Hepatocyte (in vitro differentiated cells): ENCODE results near the gene MAGEA11. TPM values are rescaled to one million over a fixed set of nuclear protein-coding genes. Genes with fewer than 3 reads are reported as not detected.

Source experiments
- DNase-seq: peaks from one replicate; pipeline ENCODE4 v3.0.0-alpha.2; 2016; ENCODE audit warnings: low spot score
- H2AFZ ChIP-seq: fragments of 200-600 bp; sonication (generic); 2 replicates; pipeline ENCODE4 v1.6.0; 2016; ENCODE audit warnings: antibody characterized with exemption, mild to moderate bottlenecking
- H3K27ac ChIP-seq: fragments of 200-600 bp; sonication (generic); 2 replicates; pipeline ENCODE4 v1.5.1; 2016; ENCODE audit warnings: mild to moderate bottlenecking
- H3K27me3 ChIP-seq: fragments of 200-600 bp; sonication (generic); 2 replicates; pipeline ENCODE4 v1.6.1; 2016
- H3K36me3 ChIP-seq: fragments of 200-600 bp; sonication (generic); replicated peaks from 2 replicates; pipeline ENCODE4 v1.5.1; 2016; ENCODE audit warnings: low read depth; ENCODE audit not compliant: insufficient read depth
- H3K4me1 ChIP-seq: fragments of 200-600 bp; sonication (generic); 2 replicates; pipeline ENCODE4 v1.5.1; 2016; ENCODE audit warnings: mild to moderate bottlenecking, moderate library complexity; ENCODE audit not compliant: insufficient read depth
- H3K4me2 ChIP-seq: fragments of 200-600 bp; sonication (generic); 2 replicates; pipeline ENCODE4 v1.6.0; 2016
- H3K4me3 ChIP-seq: fragments of 200-600 bp; sonication (generic); 2 replicates; pipeline ENCODE4 v1.5.1; 2016; ENCODE audit warnings: mild to moderate bottlenecking
- H3K79me2 ChIP-seq: fragments of 200-600 bp; sonication (generic); 2 replicates; pipeline ENCODE4 v1.6.0; 2017; ENCODE audit warnings: mild to moderate bottlenecking
- H3K9me2 ChIP-seq: fragments of 200-600 bp; sonication (generic); replicated peaks from 2 replicates; pipeline ENCODE4 v1.6.0; 2017; ENCODE audit warnings: mild to moderate bottlenecking; ENCODE audit not compliant: insufficient read depth
- H3K9me3 ChIP-seq: fragments of 200-600 bp; sonication (generic); 2 replicates; pipeline ENCODE4 v1.5.1; 2016; ENCODE audit warnings: low read depth, mild to moderate bottlenecking
- H4K20me1 ChIP-seq: fragments of 200-600 bp; sonication (generic); 2 replicates; pipeline ENCODE4 v1.6.0; 2016; ENCODE audit warnings: mild to moderate bottlenecking; ENCODE audit not compliant: insufficient read depth, poor library complexity, severe bottlenecking
- EZH2 ChIP-seq: fragments of 200-600 bp; sonication (generic); IDR thresholded peaks from 2 replicates; pipeline ENCODE4 v1.6.1; 2016; ENCODE audit warnings: antibody characterized with exemption, mild to moderate bottlenecking, borderline replicate concordance
- EZH2phosphoT487 ChIP-seq: fragments of 200-600 bp; sonication (generic); IDR thresholded peaks from one replicate; pipeline ENCODE4 v1.6.1; 2018; ENCODE audit warnings: antibody characterized with exemption, mild to moderate bottlenecking, low read depth, moderate library complexity; ENCODE audit not compliant: unreplicated experiment, severe bottlenecking
- WGBS: methylation state at CpG from one replicate; pipeline ENCODE4 v1.1.6; 2016; ENCODE audit warnings: low lambda C conversion rate; ENCODE audit errors: missing lambda C conversion rate; 5-methylcytosine and 5-hydroxymethylcytosine counted together
- polyA plus RNA-seq: library from polyadenylated mRNA; unstranded; fragments of >200 nt; fragmentation: Nextera tagmentation; extraction: Ambion mirVana; gene quantifications from 2 replicates; pipeline ENCODE4 v1.2.1, GENCODE V29; 2016
- total RNA-seq: library from RNA; depleted of rRNA; stranded (reverse); fragments of >200 nt; gene quantifications from 2 replicates; pipeline ENCODE4 v1.2.3, GENCODE V29; 2014
- TF ChIP-seq, protein P1 (sequence below): fragments of 200-600 bp; sonication (generic); IDR thresholded peaks from 2 replicates; pipeline ENCODE4 v1.5.1; 2016; ENCODE audit warnings: antibody characterized with exemption, mild to moderate bottlenecking; ENCODE audit not compliant: poor library complexity

Gene MAGEA11
- total and polyA plus RNA-seq, 2 experiments from 2014 or later, result not detected

DNA sequence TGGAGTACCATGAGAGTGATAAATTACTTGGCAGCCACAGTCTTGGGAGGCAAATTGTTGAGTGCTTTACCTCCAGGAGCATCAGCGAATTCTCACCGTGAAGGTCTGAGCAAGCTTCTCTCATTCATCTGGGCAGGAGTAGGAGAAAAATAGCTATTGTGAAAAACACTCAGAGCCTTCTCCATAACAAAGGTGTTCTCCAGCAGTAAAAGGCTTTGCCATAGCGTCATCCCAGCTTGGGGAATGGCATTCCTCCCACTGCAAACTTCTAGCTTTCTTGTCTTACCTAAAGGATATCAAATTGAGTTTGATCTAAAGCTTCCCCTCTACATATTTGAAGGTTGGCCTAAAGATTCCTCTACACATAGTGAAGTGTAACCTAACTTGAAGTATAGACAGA lies 29.8 kb upstream of the MAGEA11 start:
- H3K27me3 ChIP-seq, result no peaks in the 10 kb centered on the region
- 70% methylated on average over 3 of the region's 3 CpGs for WGBS
- H3K27ac ChIP-seq, result peak overlapping the region; percentile 72
- no peak overlapping the region for H2AFZ ChIP-seq
- no peak for DNase-seq
- H3K9me2 ChIP-seq, result no peaks in the 10 kb centered on the region
- H3K4me3 ChIP-seq, result no peak overlapping the region
- no peaks in the 10 kb centered on the region for H3K36me3 ChIP-seq
- no peak overlapping the region for H3K4me2 ChIP-seq
- no peaks in the 10 kb centered on the region for H3K9me3 ChIP-seq
- no peaks in the 10 kb centered on the region for H4K20me1 ChIP-seq
- no peaks in the 10 kb centered on the region for H3K79me2 ChIP-seq
- no peak for TF ChIP-seq EZH2phosphoT487
- TF ChIP-seq, protein P1, sequence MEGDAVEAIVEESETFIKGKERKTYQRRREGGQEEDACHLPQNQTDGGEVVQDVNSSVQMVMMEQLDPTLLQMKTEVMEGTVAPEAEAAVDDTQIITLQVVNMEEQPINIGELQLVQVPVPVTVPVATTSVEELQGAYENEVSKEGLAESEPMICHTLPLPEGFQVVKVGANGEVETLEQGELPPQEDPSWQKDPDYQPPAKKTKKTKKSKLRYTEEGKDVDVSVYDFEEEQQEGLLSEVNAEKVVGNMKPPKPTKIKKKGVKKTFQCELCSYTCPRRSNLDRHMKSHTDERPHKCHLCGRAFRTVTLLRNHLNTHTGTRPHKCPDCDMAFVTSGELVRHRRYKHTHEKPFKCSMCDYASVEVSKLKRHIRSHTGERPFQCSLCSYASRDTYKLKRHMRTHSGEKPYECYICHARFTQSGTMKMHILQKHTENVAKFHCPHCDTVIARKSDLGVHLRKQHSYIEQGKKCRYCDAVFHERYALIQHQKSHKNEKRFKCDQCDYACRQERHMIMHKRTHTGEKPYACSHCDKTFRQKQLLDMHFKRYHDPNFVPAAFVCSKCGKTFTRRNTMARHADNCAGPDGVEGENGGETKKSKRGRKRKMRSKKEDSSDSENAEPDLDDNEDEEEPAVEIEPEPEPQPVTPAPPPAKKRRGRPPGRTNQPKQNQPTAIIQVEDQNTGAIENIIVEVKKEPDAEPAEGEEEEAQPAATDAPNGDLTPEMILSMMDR, result no peak
- no peak for TF ChIP-seq EZH2
- H3K4me1 ChIP-seq, result no peaks in the 10 kb centered on the region

DNA sequence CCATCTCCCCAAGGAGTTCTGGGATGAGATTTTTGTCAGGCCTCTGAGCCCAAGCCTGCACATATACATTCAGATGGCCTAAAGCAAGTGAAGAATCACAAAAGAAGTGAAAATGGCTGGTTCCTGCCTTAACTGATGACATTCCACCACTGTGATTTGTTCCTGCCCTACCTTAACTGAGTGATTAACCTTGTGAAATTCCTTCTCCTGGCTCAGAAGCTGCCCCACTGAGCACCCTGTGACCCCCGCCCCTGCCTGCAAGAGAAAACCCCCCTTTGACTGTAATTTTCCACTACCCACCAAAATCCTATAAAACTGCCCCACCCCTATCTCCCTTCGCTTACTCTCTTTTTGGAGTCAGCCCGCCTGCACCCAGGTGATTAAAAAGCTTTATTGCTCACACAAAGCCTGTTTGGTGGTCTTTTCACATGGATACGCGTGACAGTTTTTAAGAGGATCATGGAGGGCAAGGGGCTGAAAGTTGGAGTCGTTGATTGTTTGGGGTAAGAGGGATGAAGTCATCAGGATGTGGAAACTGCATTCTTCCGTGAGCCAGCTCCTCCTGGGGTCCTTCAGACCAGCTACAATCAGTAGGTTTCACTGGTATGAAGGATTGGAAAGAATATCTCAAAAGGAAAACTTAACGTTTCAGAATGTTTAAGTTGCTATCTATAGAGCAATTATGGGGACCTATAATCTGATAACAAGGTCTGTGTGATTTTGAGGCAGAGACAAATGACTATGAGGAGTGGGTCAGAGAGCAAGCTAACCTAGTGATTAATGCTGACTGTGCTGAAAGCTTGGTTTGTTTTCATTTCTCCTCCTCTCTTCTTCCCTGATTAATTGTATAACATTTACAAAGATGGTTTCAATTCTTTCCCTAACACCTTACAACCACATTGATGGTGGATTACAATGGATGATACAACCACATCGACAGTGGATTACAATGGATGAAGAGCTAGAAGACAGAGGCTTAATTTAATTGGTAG lies 28.6 kb upstream of the MAGEA11 start:
- no peak for DNase-seq
- no peaks in the 10 kb centered on the region for H4K20me1 ChIP-seq
- no peaks in the 10 kb centered on the region for H3K27me3 ChIP-seq
- no peaks in the 10 kb centered on the region for H3K9me3 ChIP-seq
- no peaks in the 10 kb centered on the region for H3K36me3 ChIP-seq
- no peaks in the 10 kb centered on the region for H3K4me1 ChIP-seq
- H3K9me2 ChIP-seq, result no peaks in the 10 kb centered on the region
- no peak overlapping the region for H3K4me3 ChIP-seq
- no peak overlapping the region for H2AFZ ChIP-seq
- no peak overlapping the region for H3K4me2 ChIP-seq
- 44% methylated on average over 9 of the region's 9 CpGs for WGBS
- H3K27ac ChIP-seq, result peak overlapping the region; percentile 72
- H3K79me2 ChIP-seq, result no peaks in the 10 kb centered on the region
- TF ChIP-seq, protein P1, result no peak
- TF ChIP-seq EZH2phosphoT487 (no peak), EZH2 (no peak)

DNA sequence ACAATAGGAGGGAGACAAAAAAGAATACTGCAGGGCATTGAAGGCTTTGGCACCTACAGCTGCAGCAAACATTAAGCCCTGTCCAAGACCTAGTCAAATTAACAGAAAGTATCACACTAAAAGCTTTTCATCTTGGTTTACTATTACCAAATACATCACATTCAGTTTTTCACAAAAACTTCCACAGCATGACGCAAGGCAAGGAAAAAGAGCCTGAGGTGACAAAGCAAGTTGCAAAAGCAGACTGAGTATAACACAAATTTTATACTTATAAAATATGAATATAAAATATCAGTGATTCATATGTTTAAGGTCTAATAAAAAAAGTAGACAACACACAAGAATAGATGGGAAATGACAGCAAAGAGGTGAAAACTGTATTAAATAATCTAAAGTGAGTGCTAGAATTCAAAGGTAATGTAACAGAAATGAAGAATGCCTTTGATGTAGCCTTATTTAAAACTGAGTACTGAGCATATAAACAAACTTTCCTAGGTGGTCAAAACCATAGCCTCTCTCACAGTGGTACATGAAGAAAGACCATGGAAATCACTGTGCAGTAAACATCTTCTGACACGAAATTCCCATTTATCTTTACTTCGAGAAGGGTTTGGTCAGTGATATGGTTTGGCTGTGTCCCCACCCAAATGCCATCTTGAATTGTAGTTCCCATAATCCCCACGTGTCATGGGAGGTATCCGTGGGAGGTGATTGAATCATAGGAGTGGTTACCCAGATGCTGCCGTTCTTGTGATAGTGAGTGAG lies 27.7 kb upstream of the MAGEA11 start:
- H3K79me2 ChIP-seq, result no peaks in the 10 kb centered on the region
- no peak overlapping the region for H3K4me3 ChIP-seq
- no peaks in the 10 kb centered on the region for H3K9me2 ChIP-seq
- no peak for TF ChIP-seq EZH2
- DNase-seq, result no peak
- WGBS, result 75% methylated on average over 6 of the region's 6 CpGs
- H3K4me1 ChIP-seq, result no peaks in the 10 kb centered on the region
- no peak overlapping the region for H3K4me2 ChIP-seq
- no peaks in the 10 kb centered on the region for H3K9me3 ChIP-seq
- no peaks in the 10 kb centered on the region for H3K27me3 ChIP-seq
- no peak overlapping the region for H3K27ac ChIP-seq
- H4K20me1 ChIP-seq, result no peaks in the 10 kb centered on the region
- no peaks in the 10 kb centered on the region for H3K36me3 ChIP-seq
- H2AFZ ChIP-seq, result no peak overlapping the region

DNA sequence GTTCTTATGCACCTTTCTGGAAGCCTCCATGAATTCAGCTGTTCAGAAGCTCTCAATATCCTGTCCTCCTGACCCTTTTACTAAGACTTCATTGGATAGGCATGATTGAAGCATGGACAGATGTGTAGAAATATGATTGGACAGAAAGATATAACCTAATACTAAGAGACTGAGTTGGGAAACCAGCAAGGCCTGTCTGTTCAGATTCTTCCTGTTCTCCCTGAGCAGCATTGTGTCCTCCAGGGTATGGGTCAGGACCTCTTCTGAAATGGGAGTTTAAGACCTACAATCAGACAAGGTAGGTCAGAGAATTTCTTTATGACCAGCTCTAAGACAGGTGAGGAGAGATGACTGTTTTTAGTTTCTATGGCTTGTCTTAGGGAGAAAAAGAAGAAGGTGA lies 23.9 kb upstream of the MAGEA11 start:
- Histone ChIP-seq H3K79me2 (no peaks in the 10 kb centered on the region), H3K27me3 (no peaks in the 10 kb centered on the region), H3K4me3 (no peak overlapping the region), H3K4me1 (no peaks in the 10 kb centered on the region), H3K4me2 (no peak overlapping the region), H2AFZ (no peak overlapping the region), H3K9me3 (no peaks in the 10 kb centered on the region), H3K27ac (no peak overlapping the region), H4K20me1 (no peaks in the 10 kb centered on the region), H3K9me2 (no peaks in the 10 kb centered on the region), H3K36me3 (no peaks in the 10 kb centered on the region)
- DNase-seq, result no peak
- TF ChIP-seq, protein P1, result no peak
- no peak for TF ChIP-seq EZH2
- TF ChIP-seq EZH2phosphoT487, result no peak
